ENCODE results near the gene NPM3. TPM values are rescaled to one million over a fixed set of nuclear protein-coding genes. Genes with fewer than 3 reads are reported as not detected.

Gene NPM3
- total RNA-seq, 1 experiment from 2014 or later, result 65.5 TPM

GRCh38 chr10:101758858-101759257 lies 24.4 kb downstream of the NPM3 start:
- DNase-seq (ENCODE audit: low spot score), result no peak

- DNase-seq (ENCODE audit: low spot score), result no peak
Observed at GRCh38 chr10:101752241-101752640, 31.0 kb downstream of the NPM3 start.

- DNase-seq (ENCODE audit: low spot score), result no peak
Observed at GRCh38 chr10:101749047-101750016, 33.9 kb downstream of the NPM3 start.

- no peak for DNase-seq (ENCODE audit: low spot score)
Observed at GRCh38 chr10:101748496-101748895, 34.8 kb downstream of the NPM3 start.

- no peak for DNase-seq (ENCODE audit: low spot score)
Observed at GRCh38 chr10:101745074-101745696, 38.1 kb downstream of the NPM3 start.

GRCh38 chr10:101744267-101744666 lies 39.0 kb downstream of the NPM3 start:
- DNase-seq (ENCODE audit: low spot score), result no peak

- no peak for DNase-seq (ENCODE audit: low spot score)
Observed at GRCh38 chr10:101741938-101742337, 41.3 kb downstream of the NPM3 start.

- DNase-seq (ENCODE audit: low spot score), result no peak
Observed at GRCh38 chr10:101736666-101737065, 46.6 kb downstream of the NPM3 start.

- no peak for DNase-seq (ENCODE audit: low spot score)
Observed at GRCh38 chr10:101732096-101732495, 51.1 kb downstream of the NPM3 start.

Other genes with a start within 250 kb of the NPM3 start
- gene POLL, start 195.2 kb downstream of the NPM3 start, total RNA-seq (2014; rRNA removed; shearing (Covaris generic)), result 11.6 and 18.4 TPM in 2 replicates
- gene DPCD, start 195.1 kb downstream of the NPM3 start, total RNA-seq (2014; rRNA removed; shearing (Covaris generic)), result 83.0 and 92.8 TPM in 2 replicates
- 26.5 and 30.8 TPM in 2 replicates for gene FBXW4, start 88.3 kb downstream of the NPM3 start, total RNA-seq (2014; rRNA removed; shearing (Covaris generic))
- not detected in 2 replicates for gene FGF8, start 7.3 kb downstream of the NPM3 start, total RNA-seq (2014; rRNA removed; shearing (Covaris generic))
- 82.2 and 98.2 TPM in 2 replicates for gene OGA, start 35.0 kb upstream of the NPM3 start, total RNA-seq (2014; rRNA removed; shearing (Covaris generic))
- gene KCNIP2, start 60.4 kb upstream of the NPM3 start, total RNA-seq (2014; rRNA removed; shearing (Covaris generic)), result 2.8 TPM in 1 of 2 replicates, not detected in the other

All from A172 (cell line).